RWPE2 (cell line): ENCODE measurements around the gene MC2R.
"Not testable (repeated sequence)": the region's sequence is repeated elsewhere in the genome, so short reads cannot be mapped to it uniquely, and the experiment has no call there.

Experiments used
- ATAC-seq: fragments of 200-7000 bp; cut with Tn5 transposase; 3 replicates; pipeline ENCODE4 v1.9.1; 2021; ENCODE audit warnings: low read depth
- DNase-seq: peaks from one replicate; pipeline ENCODE4 v3.0.0-alpha.2; 2020; ENCODE audit warnings: low spot score
- H3K27ac ChIP-seq: fragments of 450-650 bp; 2 replicates; pipeline ENCODE4 v1.5.1; 2017; ENCODE audit warnings: mild to moderate bottlenecking; ENCODE audit not compliant: poor library complexity, severe bottlenecking
- H3K27me3 ChIP-seq: fragments of 250-450 bp; sonication (Bioruptor Pico); 2 replicates; pipeline ENCODE4 v1.5.1; 2021; ENCODE audit warnings: mild to moderate bottlenecking, moderate library complexity; ENCODE audit not compliant: insufficient read depth, poor library complexity, severe bottlenecking
- H3K36me3 ChIP-seq: fragments of 250-450 bp; sonication (Bioruptor Pico); 2 replicates; pipeline ENCODE4 v1.5.1; 2020; ENCODE audit warnings: low read depth, mild to moderate bottlenecking, moderate library complexity
- H3K4me1 ChIP-seq: fragments of 250-450 bp; sonication (Bioruptor Pico); 2 replicates; pipeline ENCODE4 v1.5.1; 2021; ENCODE audit warnings: mild to moderate bottlenecking, moderate library complexity; ENCODE audit not compliant: insufficient read depth, poor library complexity, severe bottlenecking
- H3K4me3 ChIP-seq: fragments of 250-450 bp; sonication (Bioruptor Pico); 2 replicates; pipeline ENCODE4 v1.5.1; 2021; ENCODE audit warnings: mild to moderate bottlenecking, moderate library complexity; ENCODE audit not compliant: severe bottlenecking
- H3K9me3 ChIP-seq: fragments of 250-450 bp; sonication (Bioruptor Pico); 2 replicates; pipeline ENCODE4 v1.5.1; 2021; ENCODE audit warnings: mild to moderate bottlenecking, moderate library complexity; ENCODE audit not compliant: severe bottlenecking
- CTCF ChIP-seq: fragments of 450-650 bp; IDR thresholded peaks from one replicate; pipeline ENCODE4 v1.5.1; 2017; ENCODE audit warnings: mild to moderate bottlenecking, moderate library complexity; ENCODE audit not compliant: poor library complexity, severe bottlenecking

Gene MC2R

GRCh38 chr18:13872373-13872772, 43.0 kb downstream of the MC2R start:
- peaks cover 36% of the 10 kb centered on the region for H3K27me3 ChIP-seq
- DNase-seq = no peak
- no peak overlapping the region for H3K4me3 ChIP-seq
- H3K9me3 ChIP-seq = no peaks in the 10 kb centered on the region
- ATAC-seq = no peak
- H3K36me3 ChIP-seq = no peaks in the 10 kb centered on the region
- TF ChIP-seq CTCF = no peak
- no peaks in the 10 kb centered on the region for H3K4me1 ChIP-seq
- H3K27ac ChIP-seq = no peak overlapping the region

GRCh38 chr18:13871701-13872100, 43.6 kb downstream of the MC2R start:
- ATAC-seq (no peak), DNase-seq (no peak)
- TF ChIP-seq CTCF = no peak
- Histone ChIP-seq H3K27me3 (peaks cover 41% of the 10 kb centered on the region), H3K4me1 (no peaks in the 10 kb centered on the region), H3K9me3 (no peaks in the 10 kb centered on the region), H3K4me3 (no peak overlapping the region), H3K27ac (no peak overlapping the region), H3K36me3 (no peaks in the 10 kb centered on the region)

- Histone ChIP-seq H3K27ac (no peak overlapping the region), H3K36me3 (no peaks in the 10 kb centered on the region), H3K4me3 (no peak overlapping the region), H3K9me3 (no peaks in the 10 kb centered on the region), H3K4me1 (no peaks in the 10 kb centered on the region), H3K27me3 (peaks cover 47% of the 10 kb centered on the region)
- DNase-seq (no peak), ATAC-seq (peak; percentile 25; the same call in 2 of the 3 replicates)
- no peak for TF ChIP-seq CTCF
Measured at GRCh38 chr18:13868501-13869271, 46.6 kb downstream of the MC2R start.

- H3K4me1 ChIP-seq, H3K36me3 ChIP-seq, ATAC-seq, H3K4me3 ChIP-seq, DNase-seq, H3K27ac ChIP-seq, H3K9me3 ChIP-seq: not testable (repeated sequence)
- peaks cover 28% of the 10 kb centered on the region for H3K27me3 ChIP-seq
Measured at GRCh38 chr18:13862898-13863297, 52.4 kb downstream of the MC2R start.

GRCh38 chr18:13849791-13850190, 65.5 kb downstream of the MC2R start:
- TF ChIP-seq CTCF = no peak
- Histone ChIP-seq H3K27ac (no peak overlapping the region), H3K27me3 (no peaks in the 10 kb centered on the region), H3K4me3 (no peak overlapping the region), H3K9me3 (no peaks in the 10 kb centered on the region), H3K36me3 (no peaks in the 10 kb centered on the region), H3K4me1 (no peaks in the 10 kb centered on the region)
- ATAC-seq (no peak), DNase-seq (no peak)
